ENCODE data around the gene FER.

GRCh38 chr5:108769352-108769751, 21.7 kb downstream of the FER start:
- no peak for TF ChIP-seq CTCF (conservative IDR thresholded peaks at IDR 0.05)
- TF ChIP-seq ZFX (IDR thresholded peaks at IDR 0.05), result no peak
